Measurements from ENCODE around the gene RSPRY1. TPM values are rescaled to one million over a fixed set of nuclear protein-coding genes. Genes with fewer than 3 reads are reported as not detected.

The RSPRY1 gene
- total and polyA plus RNA-seq, 2 donors: 18.3 to 59.5 TPM

DNA sequence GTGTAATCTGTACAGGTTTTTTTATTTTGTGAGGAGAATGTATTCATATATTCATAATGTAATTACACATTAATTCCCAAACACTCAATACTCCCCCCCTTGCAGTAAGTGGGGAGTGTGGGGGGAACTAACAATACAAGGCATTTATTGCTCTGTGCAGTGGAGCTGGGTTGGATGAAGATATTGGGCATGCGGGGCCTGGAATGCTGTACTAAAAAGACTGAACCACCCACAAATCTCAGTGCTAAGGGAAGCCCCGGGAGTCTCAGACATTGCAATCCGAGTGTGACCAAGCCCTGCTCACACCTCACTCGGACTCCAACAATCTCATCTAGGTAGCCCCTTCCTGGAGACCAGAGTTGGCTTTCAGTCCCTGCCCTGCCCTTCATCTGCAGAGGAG is 92.4 kb downstream of the RSPRY1 start:
- WGBS: 67% methylated on average over 4 of the region's 4 CpGs
- H3K36me3 ChIP-seq (ENCODE audit: insufficient read depth): no peaks in the 10 kb centered on the region
- no peak overlapping the region for H3K27ac ChIP-seq (ENCODE audit: low read depth)
- H3K4me1 ChIP-seq (ENCODE audit: insufficient read depth): no peaks in the 10 kb centered on the region
- no peak for DNase-seq (ENCODE audit: extremely low spot score)
- no peak overlapping the region for H3K4me3 ChIP-seq (ENCODE audit: low read depth, low read length)

- H3K4me1 ChIP-seq (ENCODE audit: insufficient read depth): no peaks in the 10 kb centered on the region
- WGBS: 59% methylated on average over 7 of the region's 7 CpGs
- no peak for DNase-seq (ENCODE audit: extremely low spot score)
- H3K36me3 ChIP-seq (ENCODE audit: insufficient read depth): no peaks in the 10 kb centered on the region
- H3K27ac ChIP-seq (ENCODE audit: low read depth): no peak overlapping the region
- no peak overlapping the region for H3K4me3 ChIP-seq (ENCODE audit: low read depth, low read length)
Measured at GRCh38 chr16:57279780-57280638, 93.9 kb downstream of the RSPRY1 start.

DNA sequence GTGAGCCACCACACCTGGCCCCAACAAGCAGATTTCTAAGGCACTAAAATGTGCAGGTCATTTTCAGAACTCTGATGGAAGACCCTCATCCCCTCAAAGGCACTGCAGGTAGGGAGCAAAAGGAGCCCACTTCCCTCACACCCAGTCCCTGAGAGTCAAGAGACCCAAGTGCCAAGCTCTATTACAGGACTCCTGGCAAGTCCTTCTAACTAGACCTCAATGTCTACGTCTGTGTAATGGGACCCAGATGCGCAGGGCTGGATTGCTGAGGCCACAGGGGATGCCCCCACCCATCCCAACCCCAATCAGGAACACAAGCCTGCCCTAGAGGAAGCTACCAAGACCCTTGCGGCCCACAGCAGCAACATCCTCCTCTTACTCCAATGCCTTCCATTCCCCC is 95.7 kb downstream of the RSPRY1 start:
- no peaks in the 10 kb centered on the region for H3K4me1 ChIP-seq (ENCODE audit: insufficient read depth)
- no peak overlapping the region for H3K27ac ChIP-seq (ENCODE audit: low read depth)
- 96% methylated on average over 3 of the region's 3 CpGs for WGBS
- no peaks in the 10 kb centered on the region for H3K36me3 ChIP-seq (ENCODE audit: insufficient read depth)
- no peak for DNase-seq (ENCODE audit: extremely low spot score)
- H3K4me3 ChIP-seq (ENCODE audit: low read depth, low read length): no peak overlapping the region

GRCh38 chr16:57282510-57283213 is 96.5 kb downstream of the RSPRY1 start:
- Histone ChIP-seq H3K4me3 (ENCODE audit: low read depth, low read length) (no peak overlapping the region), H3K4me1 (ENCODE audit: insufficient read depth) (no peaks in the 10 kb centered on the region), H3K27ac (ENCODE audit: low read depth) (no peak overlapping the region), H3K36me3 (ENCODE audit: insufficient read depth) (no peaks in the 10 kb centered on the region)
- WGBS: 74% methylated on average over 8 of the region's 8 CpGs
- no peak for DNase-seq (ENCODE audit: extremely low spot score)

GRCh38 chr16:57283214-57283958 is 97.3 kb downstream of the RSPRY1 start:
- H3K4me3 ChIP-seq (ENCODE audit: low read depth, low read length): peak overlapping the region; percentile 58
- H3K4me1 ChIP-seq (ENCODE audit: insufficient read depth): no peaks in the 10 kb centered on the region
- no peaks in the 10 kb centered on the region for H3K36me3 ChIP-seq (ENCODE audit: insufficient read depth)
- 53% methylated on average over 24 of the region's 24 CpGs for WGBS
- DNase-seq (ENCODE audit: extremely low spot score): no peak
- no peak overlapping the region for H3K27ac ChIP-seq (ENCODE audit: low read depth)

- no peaks in the 10 kb centered on the region for H3K4me1 ChIP-seq (ENCODE audit: insufficient read depth)
- no peaks in the 10 kb centered on the region for H3K36me3 ChIP-seq (ENCODE audit: insufficient read depth)
- H3K27ac ChIP-seq (ENCODE audit: low read depth): no peak overlapping the region
- H3K4me3 ChIP-seq (ENCODE audit: low read depth, low read length): peak overlapping the region; percentile 58
- no peak for DNase-seq (ENCODE audit: extremely low spot score)
- 10% methylated on average over 14 of the region's 14 CpGs for WGBS
Measured at GRCh38 chr16:57283959-57284208, 97.8 kb downstream of the RSPRY1 start.

DNA sequence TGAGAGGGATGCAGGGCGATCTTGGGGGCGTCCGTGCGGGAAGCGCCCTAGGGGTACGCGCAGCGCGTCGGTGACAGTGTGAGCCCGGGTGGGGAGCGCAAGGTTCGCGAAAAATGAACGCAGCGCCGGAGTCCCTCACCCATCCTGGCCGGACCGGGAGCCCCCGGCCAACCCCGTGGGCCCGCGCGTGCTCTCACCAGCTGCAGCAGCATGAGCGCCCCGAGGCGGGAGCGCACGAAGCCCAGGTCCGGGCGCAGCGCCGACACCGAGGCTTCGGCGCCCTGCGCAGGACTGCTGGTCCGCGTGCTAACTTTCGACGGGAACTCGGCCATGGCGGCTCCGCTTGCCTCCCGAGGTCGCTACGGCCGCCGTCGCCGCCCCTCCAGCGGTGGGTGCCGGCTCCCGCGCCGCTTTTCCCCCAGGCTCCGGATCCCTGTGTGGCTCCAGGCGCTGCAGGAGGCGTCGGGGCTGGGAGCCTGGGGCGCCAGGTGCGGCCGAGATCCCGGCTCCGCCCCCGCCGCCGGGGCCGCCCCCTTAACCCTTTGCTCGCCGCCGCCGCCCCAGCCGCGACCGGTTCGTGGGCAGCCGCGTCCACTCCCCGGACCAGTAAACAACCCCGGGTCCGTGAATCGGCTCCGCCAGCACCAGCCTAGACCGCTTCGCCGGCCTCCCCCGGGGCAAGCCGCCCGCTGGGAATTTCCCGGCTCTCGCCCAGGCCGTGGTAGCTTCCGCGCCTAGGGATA is 98.3 kb downstream of the RSPRY1 start, which contains the start of gene PLLP:
PLLP (minus strand) TSS at position 464 of the 743 bp plus-strand sequence; CDS start at position 332, 132 bp downstream.
- H3K4me3 ChIP-seq (ENCODE audit: low read depth, low read length): peak within 1 kb of the TSS; percentile 58
- no peak for DNase-seq (ENCODE audit: extremely low spot score)
- H3K4me1 ChIP-seq (ENCODE audit: insufficient read depth): no peaks in the 10 kb centered on the region
- no peak within 1 kb of the TSS for H3K27ac ChIP-seq (ENCODE audit: low read depth)
- 1% methylated on average over 95 of the region's 95 CpGs for WGBS
- no peaks in the 10 kb centered on the region for H3K36me3 ChIP-seq (ENCODE audit: insufficient read depth)

DNA sequence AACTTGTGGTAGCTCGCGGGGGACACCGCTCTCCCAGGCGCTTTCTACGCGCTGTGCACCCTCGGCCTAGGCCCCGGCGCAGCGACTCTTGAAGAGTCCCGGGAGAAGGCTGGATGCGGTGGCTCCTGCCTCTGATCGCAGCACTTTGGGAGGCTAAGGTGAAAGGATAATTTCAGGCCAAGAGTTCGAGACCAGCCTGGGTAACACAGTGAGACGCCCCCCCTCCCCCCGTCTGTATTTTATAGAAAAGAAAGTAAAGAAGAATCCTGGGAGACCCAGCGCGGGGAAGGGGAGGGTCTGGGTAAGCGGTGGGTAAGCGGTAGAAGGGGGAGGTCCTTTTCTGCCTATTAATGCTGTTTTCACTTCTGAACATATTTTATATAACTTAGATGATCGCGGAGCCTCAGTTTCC is 98.8 kb downstream of the RSPRY1 start:
- Histone ChIP-seq H3K4me1 (ENCODE audit: insufficient read depth) (no peaks in the 10 kb centered on the region), H3K36me3 (ENCODE audit: insufficient read depth) (no peaks in the 10 kb centered on the region), H3K27ac (ENCODE audit: low read depth) (no peak overlapping the region), H3K4me3 (ENCODE audit: low read depth, low read length) (peak overlapping the region; percentile 58)
- no peak for DNase-seq (ENCODE audit: extremely low spot score)
- 15% methylated on average over 22 of the region's 22 CpGs for WGBS

DNA sequence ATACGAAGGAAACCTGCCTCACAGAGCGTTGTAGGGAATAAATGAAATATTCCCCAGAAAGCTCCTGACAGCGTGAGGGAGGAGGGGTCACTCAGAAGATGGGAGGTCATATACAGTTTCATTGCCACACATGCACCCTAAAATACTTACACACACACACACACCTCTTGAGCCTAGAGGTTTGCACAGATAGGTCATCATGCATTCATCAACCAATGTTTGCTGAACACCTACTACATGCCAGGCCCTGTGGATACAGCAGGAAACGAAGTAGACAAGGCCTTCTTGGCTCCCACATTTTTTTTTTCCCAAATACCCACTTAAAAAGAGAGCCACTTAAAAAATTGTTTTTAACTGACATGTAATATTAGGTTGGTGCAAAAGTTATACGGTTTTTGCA is 99.2 kb downstream of the RSPRY1 start:
- no peak overlapping the region for H3K27ac ChIP-seq (ENCODE audit: low read depth)
- no peaks in the 10 kb centered on the region for H3K36me3 ChIP-seq (ENCODE audit: insufficient read depth)
- WGBS: 81% methylated on average over 5 of the region's 5 CpGs
- no peaks in the 10 kb centered on the region for H3K4me1 ChIP-seq (ENCODE audit: insufficient read depth)
- DNase-seq (ENCODE audit: extremely low spot score): no peak
- no peak overlapping the region for H3K4me3 ChIP-seq (ENCODE audit: low read depth, low read length)

- Histone ChIP-seq H3K4me3 (ENCODE audit: low read depth, low read length) (no peak overlapping the region), H3K36me3 (ENCODE audit: insufficient read depth) (no peaks in the 10 kb centered on the region), H3K27ac (ENCODE audit: low read depth) (no peak overlapping the region), H3K4me1 (ENCODE audit: insufficient read depth) (no peaks in the 10 kb centered on the region)
- DNase-seq (ENCODE audit: extremely low spot score): no peak
- WGBS: 70% methylated on average over 14 of the region's 14 CpGs
Measured at GRCh38 chr16:57289391-57290257, 103.5 kb downstream of the RSPRY1 start.
